ES-I3 (cell line): ENCODE results near the gene KIF16B.

ENCODE experiments used
- H3K36me3 ChIP-seq: 2 replicates; pipeline ENCODE4 v1.6.1; 2013; ENCODE audit warnings: mild to moderate bottlenecking, low read length, control low read depth, moderate library complexity; ENCODE audit not compliant: insufficient read depth
- H3K4me1 ChIP-seq: 2 replicates; pipeline ENCODE4 v1.6.1; 2013; ENCODE audit warnings: mild to moderate bottlenecking, control low read depth, low read length; ENCODE audit not compliant: insufficient read depth
- H3K9ac ChIP-seq: 2 replicates; pipeline ENCODE4 v1.6.1; 2013; ENCODE audit warnings: low read depth, mild to moderate bottlenecking, low read length, moderate library complexity
- H3K9me3 ChIP-seq: 2 replicates; pipeline ENCODE4 v1.6.1; 2013; ENCODE audit warnings: mild to moderate bottlenecking, low read length, moderate library complexity; ENCODE audit not compliant: control insufficient read depth, insufficient read depth

KIF16B gene

GRCh38 chr20:16479666-16480065, 93.6 kb downstream of the KIF16B start:
- H3K4me1 ChIP-seq, result no peaks in the 10 kb centered on the region
- H3K36me3 ChIP-seq, result no peaks in the 10 kb centered on the region

GRCh38 chr20:16477632-16478031, 95.6 kb downstream of the KIF16B start:
- Histone ChIP-seq H3K36me3 (no peaks in the 10 kb centered on the region), H3K9me3 (no peaks in the 10 kb centered on the region), H3K4me1 (no peaks in the 10 kb centered on the region), H3K9ac (no peak overlapping the region)

More at GRCh38 chr20:16479666-16480065, 93.6 kb downstream of the KIF16B start:
- no peak overlapping the region for H3K9ac ChIP-seq
- H3K9me3 ChIP-seq, result no peaks in the 10 kb centered on the region

GRCh38 chr20:16476032-16476431, 97.2 kb downstream of the KIF16B start:
- no peak overlapping the region for H3K9ac ChIP-seq
- no peaks in the 10 kb centered on the region for H3K4me1 ChIP-seq
- H3K36me3 ChIP-seq, result no peaks in the 10 kb centered on the region
- no peaks in the 10 kb centered on the region for H3K9me3 ChIP-seq

GRCh38 chr20:16475225-16475624, 98.0 kb downstream of the KIF16B start:
- Histone ChIP-seq H3K9ac (no peak overlapping the region), H3K9me3 (no peaks in the 10 kb centered on the region), H3K36me3 (no peaks in the 10 kb centered on the region), H3K4me1 (no peaks in the 10 kb centered on the region)

- H3K4me1 ChIP-seq, result no peaks in the 10 kb centered on the region
- no peaks in the 10 kb centered on the region for H3K36me3 ChIP-seq
- H3K9ac ChIP-seq, result no peak overlapping the region
- H3K9me3 ChIP-seq, result no peaks in the 10 kb centered on the region
These were observed 98.9 kb downstream of the KIF16B start for GRCh38 chr20:16474363-16474762.

GRCh38 chr20:16472045-16472872, 101.0 kb downstream of the KIF16B start:
- Histone ChIP-seq H3K9me3 (no peaks in the 10 kb centered on the region), H3K9ac (no peak overlapping the region), H3K4me1 (no peaks in the 10 kb centered on the region), H3K36me3 (no peaks in the 10 kb centered on the region)

- Histone ChIP-seq H3K9ac (no peak overlapping the region), H3K9me3 (no peaks in the 10 kb centered on the region), H3K4me1 (no peaks in the 10 kb centered on the region), H3K36me3 (no peaks in the 10 kb centered on the region)
These were observed 103.8 kb downstream of the KIF16B start for GRCh38 chr20:16469395-16469905.

GRCh38 chr20:16462711-16463110, 110.5 kb downstream of the KIF16B start:
- no peak overlapping the region for H3K9ac ChIP-seq
- no peaks in the 10 kb centered on the region for H3K4me1 ChIP-seq
- H3K36me3 ChIP-seq, result peaks cover 6% of the 10 kb centered on the region; the same call in 1 of the 2 replicates
- no peaks in the 10 kb centered on the region; the same call in 1 of the 2 replicates for H3K9me3 ChIP-seq

GRCh38 chr20:16459019-16459700, 114.1 kb downstream of the KIF16B start:
- no peak overlapping the region for H3K9ac ChIP-seq
- no peaks in the 10 kb centered on the region; the same call in 1 of the 2 replicates for H3K9me3 ChIP-seq
- H3K36me3 ChIP-seq, result peaks cover 6% of the 10 kb centered on the region; the same call in 1 of the 2 replicates
- H3K4me1 ChIP-seq, result no peaks in the 10 kb centered on the region

GRCh38 chr20:16457514-16457913, 115.7 kb downstream of the KIF16B start:
- Histone ChIP-seq H3K36me3 (no peaks in the 10 kb centered on the region), H3K9me3 (no peaks in the 10 kb centered on the region), H3K9ac (no peak overlapping the region), H3K4me1 (no peaks in the 10 kb centered on the region)

- no peak overlapping the region for H3K9ac ChIP-seq
- H3K36me3 ChIP-seq, result no peaks in the 10 kb centered on the region; the same call in 1 of the 2 replicates
- H3K4me1 ChIP-seq, result no peaks in the 10 kb centered on the region
- no peaks in the 10 kb centered on the region for H3K9me3 ChIP-seq
These were observed 117.9 kb downstream of the KIF16B start for GRCh38 chr20:16455324-16455723.

- Histone ChIP-seq H3K9me3 (no peaks in the 10 kb centered on the region), H3K4me1 (no peaks in the 10 kb centered on the region), H3K9ac (no peak overlapping the region), H3K36me3 (no peaks in the 10 kb centered on the region; the same call in 1 of the 2 replicates)
These were observed 121.3 kb downstream of the KIF16B start for GRCh38 chr20:16451982-16452381.

GRCh38 chr20:16451001-16451400, 122.2 kb downstream of the KIF16B start:
- Histone ChIP-seq H3K36me3 (no peaks in the 10 kb centered on the region; the same call in 1 of the 2 replicates), H3K9me3 (no peaks in the 10 kb centered on the region), H3K9ac (no peak overlapping the region), H3K4me1 (no peaks in the 10 kb centered on the region)

- Histone ChIP-seq H3K9ac (no peak overlapping the region), H3K36me3 (no peaks in the 10 kb centered on the region; the same call in 1 of the 2 replicates), H3K9me3 (no peaks in the 10 kb centered on the region), H3K4me1 (no peaks in the 10 kb centered on the region)
These were observed 126.3 kb downstream of the KIF16B start for GRCh38 chr20:16446991-16447390.
